ENCODE measurements around the gene FREM2.

The FREM2 gene

DNA sequence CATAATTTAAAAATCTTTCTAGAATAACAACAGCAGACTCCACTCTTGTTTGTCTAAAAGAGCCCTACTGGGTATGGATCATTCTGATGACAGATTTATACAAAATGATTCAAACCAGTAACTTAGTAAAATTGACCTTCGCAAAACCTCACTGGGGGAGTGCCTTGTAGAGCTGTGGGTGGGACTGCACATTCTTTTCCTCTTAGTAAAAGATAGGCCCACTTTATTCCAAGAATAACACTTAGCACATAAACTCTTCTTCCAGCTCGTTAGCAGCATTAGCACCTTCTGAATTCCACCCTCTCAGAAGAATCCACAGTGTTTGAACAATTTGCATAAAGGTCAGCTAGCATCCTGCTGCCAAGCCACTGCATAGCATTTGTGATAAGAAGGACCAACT is 196.9 kb downstream of the FREM2 start:
- ChIA-PET POLR2A (no interaction called here), CTCF (interaction anchor here (0.8 to 0.9 kb wide), 3 partner anchors 11 to 840 kb away, joined by 3 read pairs; no protein-coding TSS in a partner anchor)
- TF ChIP-seq TARDBP (IDR thresholded peaks at IDR 0.05) (no peak), FOXM1 (IDR thresholded peaks at IDR 0.05; ENCODE audit: borderline replicate concordance) (no peak), SUZ12 (IDR thresholded peaks at IDR 0.05) (no peak), SP1 (IDR thresholded peaks at IDR 0.05) (no peak), CTBP1 (IDR thresholded peaks at IDR 0.05; ENCODE audit: borderline replicate concordance) (no peak), NFRKB (IDR thresholded peaks at IDR 0.05) (no peak), ARNT (IDR thresholded peaks at IDR 0.05) (no peak), BHLHE40 (IDR thresholded peaks at IDR 0.05; ENCODE audit: borderline replicate concordance) (no peak), HDGF (IDR thresholded peaks at IDR 0.05; ENCODE audit: borderline replicate concordance) (no peak), FOXK2 (IDR thresholded peaks at IDR 0.05) (no peak), L3MBTL2 (conservative IDR thresholded peaks at IDR 0.05) (no peak)
- TF ChIP-seq, protein P1, sequence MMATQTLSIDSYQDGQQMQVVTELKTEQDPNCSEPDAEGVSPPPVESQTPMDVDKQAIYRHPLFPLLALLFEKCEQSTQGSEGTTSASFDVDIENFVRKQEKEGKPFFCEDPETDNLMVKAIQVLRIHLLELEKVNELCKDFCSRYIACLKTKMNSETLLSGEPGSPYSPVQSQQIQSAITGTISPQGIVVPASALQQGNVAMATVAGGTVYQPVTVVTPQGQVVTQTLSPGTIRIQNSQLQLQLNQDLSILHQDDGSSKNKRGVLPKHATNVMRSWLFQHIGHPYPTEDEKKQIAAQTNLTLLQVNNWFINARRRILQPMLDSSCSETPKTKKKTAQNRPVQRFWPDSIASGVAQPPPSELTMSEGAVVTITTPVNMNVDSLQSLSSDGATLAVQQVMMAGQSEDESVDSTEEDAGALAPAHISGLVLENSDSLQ (IDR thresholded peaks at IDR 0.05): no peak
- DNase-seq (ENCODE audit: extremely low spot score): no peak

DNA sequence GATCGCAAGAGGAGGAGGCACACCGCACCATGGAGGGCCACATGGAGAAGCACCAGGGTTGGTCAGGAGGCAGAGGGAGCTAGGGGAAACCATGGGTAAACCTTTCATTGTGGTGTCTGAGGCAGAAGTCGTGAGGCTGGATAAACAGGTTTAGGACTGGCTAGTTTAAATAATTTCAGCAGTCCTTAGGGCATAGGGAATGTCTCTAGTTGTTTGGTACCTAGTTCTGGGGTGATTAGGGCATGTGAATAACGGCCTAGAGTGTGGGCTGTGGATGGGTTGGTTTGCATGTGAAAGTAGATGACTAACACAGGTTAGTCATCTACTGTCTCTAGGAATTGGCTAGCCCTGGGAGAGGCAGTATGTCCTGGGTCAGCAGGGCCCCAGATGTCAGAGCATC is 201.4 kb downstream of the FREM2 start:
- DNase-seq (ENCODE audit: extremely low spot score): no peak
- TF ChIP-seq HDGF (IDR thresholded peaks at IDR 0.05; ENCODE audit: borderline replicate concordance) (no peak), LEF1 (IDR thresholded peaks at IDR 0.05; ENCODE audit: borderline replicate concordance) (no peak), ELF4 (IDR thresholded peaks at IDR 0.05) (no peak), FOXM1 (IDR thresholded peaks at IDR 0.05; ENCODE audit: borderline replicate concordance) (no peak), FOXA1 (IDR thresholded peaks at IDR 0.05) (no peak), SP1 (IDR thresholded peaks at IDR 0.05) (no peak), ZNF384 (IDR thresholded peaks at IDR 0.05) (no peak), SUZ12 (IDR thresholded peaks at IDR 0.05) (no peak), L3MBTL2 (conservative IDR thresholded peaks at IDR 0.05) (no peak)
- TF ChIP-seq, protein P1 (IDR thresholded peaks at IDR 0.05): no peak
- CTCF ChIA-PET: no interaction called here
- POLR2A ChIA-PET: no interaction called here

DNA sequence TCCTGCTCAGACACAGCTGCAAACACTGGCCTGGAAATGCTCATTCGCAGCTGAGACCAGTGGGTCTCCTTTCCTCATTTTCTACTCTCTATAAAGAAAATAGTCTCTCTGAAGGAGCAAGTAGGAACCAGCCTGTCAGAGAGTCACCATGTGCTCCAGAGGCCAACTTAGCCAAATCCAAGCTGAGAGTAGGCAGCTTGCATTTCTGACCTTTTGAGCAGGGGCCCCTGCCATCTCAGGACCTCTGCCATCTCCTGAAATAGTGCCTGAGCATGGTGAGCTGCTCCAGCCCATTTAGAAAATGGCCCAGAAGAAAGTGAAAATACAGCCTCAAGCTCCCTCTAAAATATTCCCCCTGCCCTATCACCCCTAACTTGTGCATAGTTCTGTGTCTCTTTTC is 208.2 kb downstream of the FREM2 start:
- CTCF ChIA-PET: no interaction called here
- POLR2A ChIA-PET: no interaction called here
- TF ChIP-seq, protein P1 (IDR thresholded peaks at IDR 0.05): no peak
- TF ChIP-seq FOXA1 (IDR thresholded peaks at IDR 0.05) (no peak), BHLHE40 (IDR thresholded peaks at IDR 0.05; ENCODE audit: borderline replicate concordance) (no peak), SUZ12 (IDR thresholded peaks at IDR 0.05) (no peak), ZNF384 (IDR thresholded peaks at IDR 0.05) (no peak), HDGF (IDR thresholded peaks at IDR 0.05; ENCODE audit: borderline replicate concordance) (no peak), L3MBTL2 (conservative IDR thresholded peaks at IDR 0.05) (no peak), FOXM1 (IDR thresholded peaks at IDR 0.05; ENCODE audit: borderline replicate concordance) (no peak), LEF1 (IDR thresholded peaks at IDR 0.05; ENCODE audit: borderline replicate concordance) (no peak), ARNT (IDR thresholded peaks at IDR 0.05) (no peak), FOXK2 (IDR thresholded peaks at IDR 0.05) (no peak), ELF4 (IDR thresholded peaks at IDR 0.05) (no peak), NFRKB (IDR thresholded peaks at IDR 0.05) (no peak), CTBP1 (IDR thresholded peaks at IDR 0.05; ENCODE audit: borderline replicate concordance) (no peak), SP1 (IDR thresholded peaks at IDR 0.05) (no peak), TARDBP (IDR thresholded peaks at IDR 0.05) (no peak)
- DNase-seq (ENCODE audit: extremely low spot score): no peak

DNA sequence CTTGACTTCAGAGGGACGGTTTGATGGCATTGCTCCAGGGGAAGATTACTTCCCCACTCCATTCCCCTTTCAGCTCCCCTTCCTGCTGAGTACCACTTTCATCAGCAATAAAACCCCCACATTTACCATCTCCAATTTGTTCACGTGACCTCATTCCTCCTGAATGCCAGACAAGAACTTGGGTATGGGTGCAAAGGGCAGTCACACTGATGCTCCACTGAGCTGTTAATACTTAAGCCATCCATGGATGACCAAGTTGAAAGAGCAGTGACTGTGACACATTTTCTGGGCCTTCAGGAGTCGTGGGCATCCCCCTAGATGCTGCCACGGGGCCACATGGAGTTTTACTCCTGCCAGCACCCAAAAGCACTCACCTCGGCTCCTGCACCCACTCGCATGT is 210.6 kb downstream of the FREM2 start:
- no peak for DNase-seq (ENCODE audit: extremely low spot score)
- TF ChIP-seq NFRKB (IDR thresholded peaks at IDR 0.05): no peak
- TF ChIP-seq BHLHE40 (IDR thresholded peaks at IDR 0.05; ENCODE audit: borderline replicate concordance): no peak
- TF ChIP-seq ARNT (IDR thresholded peaks at IDR 0.05): no peak
- TF ChIP-seq TARDBP (IDR thresholded peaks at IDR 0.05): no peak
- CTCF ChIA-PET: no interaction called here
- POLR2A ChIA-PET: no interaction called here

DNA sequence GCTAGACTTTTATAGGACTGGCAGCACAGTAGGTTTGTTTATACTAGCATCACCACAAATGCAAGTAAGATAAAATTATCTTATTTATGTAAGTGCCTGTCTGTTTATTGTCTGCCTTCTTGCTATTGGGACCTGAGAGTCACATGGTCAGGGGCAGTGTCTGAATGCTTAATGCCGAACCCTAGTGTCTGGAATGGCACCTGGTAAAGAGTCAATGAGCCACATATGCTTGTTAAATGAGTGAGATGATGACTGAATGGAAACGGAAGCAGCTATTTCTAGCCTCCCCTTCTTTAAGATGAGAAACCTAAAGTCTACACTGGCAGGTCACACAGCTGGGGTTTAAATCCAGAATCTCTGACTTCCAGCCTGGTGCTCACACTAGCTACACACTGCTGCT is 211.6 kb downstream of the FREM2 start:
- DNase-seq (ENCODE audit: extremely low spot score): peak; percentile 33
- CTCF ChIA-PET: no interaction called here
- TF ChIP-seq SUZ12 (IDR thresholded peaks at IDR 0.05) (no peak), NFRKB (IDR thresholded peaks at IDR 0.05) (no peak), ZNF384 (IDR thresholded peaks at IDR 0.05) (no peak), L3MBTL2 (conservative IDR thresholded peaks at IDR 0.05) (no peak), BHLHE40 (IDR thresholded peaks at IDR 0.05; ENCODE audit: borderline replicate concordance) (no peak), HDGF (IDR thresholded peaks at IDR 0.05; ENCODE audit: borderline replicate concordance) (no peak), FOXM1 (IDR thresholded peaks at IDR 0.05; ENCODE audit: borderline replicate concordance) (no peak), SP1 (IDR thresholded peaks at IDR 0.05) (no peak), FOXA1 (IDR thresholded peaks at IDR 0.05) (no peak), TARDBP (IDR thresholded peaks at IDR 0.05) (no peak)
- POLR2A ChIA-PET: no interaction called here

DNA sequence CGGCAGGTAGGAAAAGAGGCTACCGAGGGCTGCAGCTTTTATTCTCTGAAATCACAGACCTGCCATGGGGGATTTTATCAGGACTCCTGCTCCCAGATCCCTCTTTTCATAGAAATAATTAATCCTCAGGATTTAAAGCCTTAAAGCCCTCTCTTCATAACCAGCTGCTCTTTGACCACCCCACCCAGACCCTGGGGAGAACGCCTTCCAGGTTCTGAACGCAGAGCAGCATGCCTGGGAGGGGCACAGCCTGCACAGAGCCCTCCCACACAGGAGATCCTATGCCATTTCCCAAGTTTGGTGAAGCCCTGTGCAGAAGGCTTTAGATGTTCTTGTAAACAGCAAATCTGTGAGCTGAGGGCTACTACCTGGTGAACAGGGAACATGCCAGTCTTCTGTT is 212.7 kb downstream of the FREM2 start:
- TF ChIP-seq FOXM1 (IDR thresholded peaks at IDR 0.05; ENCODE audit: borderline replicate concordance) (no peak), ELF4 (IDR thresholded peaks at IDR 0.05) (no peak), TARDBP (IDR thresholded peaks at IDR 0.05) (no peak), SUZ12 (IDR thresholded peaks at IDR 0.05) (no peak), NFRKB (IDR thresholded peaks at IDR 0.05) (no peak), CTBP1 (IDR thresholded peaks at IDR 0.05; ENCODE audit: borderline replicate concordance) (no peak), FOXK2 (IDR thresholded peaks at IDR 0.05) (no peak)
- DNase-seq (ENCODE audit: extremely low spot score): no peak
- CTCF ChIA-PET: interaction anchor here (0.5 to 1.0 kb wide), 2 partner anchors 16 to 1333 kb away, joined by 3 read pairs; no protein-coding TSS in a partner anchor
- POLR2A ChIA-PET: no interaction called here
